Smooth muscle cell (in vitro differentiated cells): ENCODE data around the gene LPAR3. TPM values are rescaled to one million over a fixed set of nuclear protein-coding genes. Genes with fewer than 3 reads are reported as not detected.

ENCODE experiments used
- DNase-seq: peaks from one replicate; lab custom pipeline; 2025; ENCODE audit not compliant: unreplicated experiment; lab: John Stamatoyannopoulos, UW
- H2AFZ ChIP-seq: fragments of 200-600 bp; sonication (generic); 2 replicates; pipeline ENCODE4 v1.6.0; 2016; ENCODE audit warnings: antibody characterized with exemption, low read depth, mild to moderate bottlenecking
- H3F3A ChIP-seq: fragments of 200-600 bp; sonication (generic); 2 replicates; pipeline ENCODE4 v1.6.0; 2017; ENCODE audit warnings: antibody characterized with exemption, low read depth
- H3K27ac ChIP-seq: fragments of 200-600 bp; sonication (generic); 2 replicates; pipeline ENCODE4 v1.5.1; 2016; ENCODE audit warnings: low read depth, mild to moderate bottlenecking
- H3K27me3 ChIP-seq: fragments of 200-600 bp; sonication (generic); 2 replicates; pipeline ENCODE4 v1.6.1; 2016; ENCODE audit warnings: low read depth, mild to moderate bottlenecking
- H3K36me3 ChIP-seq: fragments of 200-600 bp; sonication (generic); 2 replicates; pipeline ENCODE4 v1.5.1; 2016; ENCODE audit warnings: low read depth
- H3K4me1 ChIP-seq: fragments of 200-600 bp; sonication (generic); 2 replicates; pipeline ENCODE4 v1.5.1; 2016; ENCODE audit warnings: low read depth
- H3K4me2 ChIP-seq: fragments of 200-600 bp; sonication (generic); 2 replicates; pipeline ENCODE4 v1.6.0; 2016; ENCODE audit warnings: mild to moderate bottlenecking
- H3K4me3 ChIP-seq: fragments of 200-600 bp; sonication (generic); 2 replicates; pipeline ENCODE4 v1.5.1; 2016; ENCODE audit warnings: mild to moderate bottlenecking
- H3K79me2 ChIP-seq: fragments of 200-600 bp; sonication (generic); 2 replicates; pipeline ENCODE4 v1.6.0; 2016; ENCODE audit warnings: low read depth, mild to moderate bottlenecking
- H3K9ac ChIP-seq: fragments of 200-600 bp; sonication (generic); 2 replicates; pipeline ENCODE4 v1.6.0; 2016; ENCODE audit warnings: low read depth
- H3K9me3 ChIP-seq: fragments of 200-600 bp; sonication (generic); replicated peaks from 2 replicates; pipeline ENCODE4 v1.5.1; 2016; ENCODE audit warnings: low read depth
- H4K20me1 ChIP-seq: fragments of 200-600 bp; sonication (generic); 2 replicates; pipeline ENCODE4 v1.6.0; 2016; ENCODE audit warnings: low read depth
- CTCF ChIP-seq: fragments of 200-600 bp; sonication (generic); IDR thresholded peaks from 2 replicates; pipeline ENCODE4 v1.5.1; 2017; ENCODE audit warnings: borderline replicate concordance, mild to moderate bottlenecking, antibody characterized with exemption; ENCODE audit not compliant: insufficient read depth, poor library complexity, severe bottlenecking
- WGBS: methylation state at CpG from one replicate; pipeline ENCODE4 v1.1.7; 2016; ENCODE audit warnings: low lambda C conversion rate; 5-methylcytosine and 5-hydroxymethylcytosine counted together
- polyA plus RNA-seq: library from polyadenylated mRNA; unstranded; fragments of >200 nt; fragmentation: Nextera tagmentation; extraction: Ambion mirVana; gene quantifications from 2 replicates; pipeline ENCODE4 v1.2.1, GENCODE V29; 2016
- total RNA-seq: library from RNA; depleted of rRNA; stranded (reverse); fragments of >200 nt; gene quantifications from 2 replicates; pipeline ENCODE4 v1.2.3, GENCODE V29; 2014

LPAR3 gene
- total and polyA plus RNA-seq, 2 experiments from 2014 or later = 0.78 to 0.94 TPM

- no peak overlapping the region for H3K4me3 ChIP-seq
- no peak for DNase-seq
- no peak for TF ChIP-seq CTCF
- H3K27me3 ChIP-seq = no peaks in the 10 kb centered on the region
- H2AFZ ChIP-seq = no peak overlapping the region
- H4K20me1 ChIP-seq = no peaks in the 10 kb centered on the region
- H3K4me2 ChIP-seq = no peak overlapping the region
- H3K36me3 ChIP-seq = no peaks in the 10 kb centered on the region
- no peaks in the 10 kb centered on the region for H3K79me2 ChIP-seq
- H3K9me3 ChIP-seq = no peaks in the 10 kb centered on the region
- H3K27ac ChIP-seq = no peak overlapping the region
- H3K9ac ChIP-seq = no peak overlapping the region
- H3K4me1 ChIP-seq = no peaks in the 10 kb centered on the region
- no peaks in the 10 kb centered on the region for H3F3A ChIP-seq
Observed at GRCh38 chr1:84823511-84823910, 69.5 kb downstream of the LPAR3 start.

- no peak for TF ChIP-seq CTCF
- Histone ChIP-seq H3K27ac (no peak overlapping the region), H3K4me1 (peaks cover 7% of the 10 kb centered on the region), H3K9me3 (no peaks in the 10 kb centered on the region), H3K9ac (no peak overlapping the region), H2AFZ (no peak overlapping the region), H3F3A (no peaks in the 10 kb centered on the region), H3K27me3 (no peaks in the 10 kb centered on the region), H3K79me2 (no peaks in the 10 kb centered on the region), H3K4me3 (no peak overlapping the region), H3K36me3 (no peaks in the 10 kb centered on the region), H3K4me2 (no peak overlapping the region), H4K20me1 (no peaks in the 10 kb centered on the region)
- DNase-seq = no peak
- WGBS = 89% methylated on average over 9 of the region's 9 CpGs
Observed at GRCh38 chr1:84810343-84810742, 82.7 kb downstream of the LPAR3 start.

- Histone ChIP-seq H3K79me2 (no peaks in the 10 kb centered on the region), H3K9ac (no peak overlapping the region), H3F3A (no peaks in the 10 kb centered on the region), H3K27ac (no peak overlapping the region), H3K4me3 (no peak overlapping the region), H3K36me3 (no peaks in the 10 kb centered on the region), H2AFZ (no peak overlapping the region), H3K4me1 (peaks cover 7% of the 10 kb centered on the region), H4K20me1 (no peaks in the 10 kb centered on the region), H3K9me3 (no peaks in the 10 kb centered on the region), H3K27me3 (no peaks in the 10 kb centered on the region), H3K4me2 (no peak overlapping the region)
- TF ChIP-seq CTCF = no peak
- 96% methylated on average over 3 of the region's 3 CpGs for WGBS
- no peak for DNase-seq
Observed at GRCh38 chr1:84809023-84809422, 84.0 kb downstream of the LPAR3 start.

- no peak overlapping the region for H3K27ac ChIP-seq
- WGBS = 97% methylated on average over 1 of the region's 1 CpG
- H4K20me1 ChIP-seq = no peaks in the 10 kb centered on the region
- H3F3A ChIP-seq = no peaks in the 10 kb centered on the region
- H3K4me1 ChIP-seq = no peaks in the 10 kb centered on the region
- H3K4me2 ChIP-seq = no peak overlapping the region
- no peak overlapping the region for H2AFZ ChIP-seq
- no peaks in the 10 kb centered on the region for H3K79me2 ChIP-seq
- no peak overlapping the region for H3K9ac ChIP-seq
- no peak for DNase-seq
- no peak for TF ChIP-seq CTCF
- no peaks in the 10 kb centered on the region for H3K27me3 ChIP-seq
- no peaks in the 10 kb centered on the region for H3K9me3 ChIP-seq
- no peaks in the 10 kb centered on the region for H3K36me3 ChIP-seq
- H3K4me3 ChIP-seq = no peak overlapping the region
Observed at GRCh38 chr1:84803604-84804003, 89.4 kb downstream of the LPAR3 start.
